ENCODE measurements around the gene ARHGEF2.
A peak's percentile ranks its signal among the peaks of the same experiment; 100 is the strongest.
"Not testable (repeated sequence)": the region's sequence is repeated elsewhere in the genome, so short reads cannot be mapped to it uniquely, and the experiment has no call there.

Gene ARHGEF2

DNA sequence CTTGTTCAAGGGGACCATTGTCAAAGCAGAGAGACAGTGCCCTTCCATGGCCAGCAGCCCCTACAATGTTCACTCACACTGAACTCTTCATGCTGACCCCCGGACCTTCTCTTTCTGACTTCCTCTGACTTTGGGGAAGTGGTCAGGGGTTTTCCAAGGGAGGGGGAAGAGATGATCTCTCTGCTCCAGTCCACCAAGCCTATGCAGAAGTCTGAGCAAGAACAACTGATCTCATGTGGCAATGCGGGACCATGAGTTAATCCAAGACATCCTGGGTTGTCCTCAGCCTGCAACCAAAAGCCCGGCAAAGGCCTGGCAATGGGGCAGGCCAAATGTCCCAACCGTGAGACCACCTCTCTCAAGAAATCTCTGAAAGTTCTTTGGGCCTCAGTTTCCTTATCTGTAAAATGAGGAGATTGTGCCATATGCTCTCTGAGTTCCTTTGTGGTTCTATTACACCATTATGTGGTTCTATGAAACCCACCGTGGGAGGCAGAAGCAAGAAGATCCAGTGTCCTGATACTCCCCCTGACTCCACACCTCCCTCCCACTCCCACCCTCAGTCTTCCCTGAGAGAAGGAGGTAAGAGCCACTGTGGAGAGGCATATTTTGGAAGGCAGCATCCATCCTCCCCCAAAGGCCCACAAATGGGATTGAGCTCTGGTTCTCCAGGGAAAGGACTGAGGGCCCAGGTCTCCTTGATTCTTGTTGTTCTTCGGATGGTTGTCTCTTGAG, 11.8 kb upstream of the ARHGEF2 start:
- DNase-seq, result no peak

DNA sequence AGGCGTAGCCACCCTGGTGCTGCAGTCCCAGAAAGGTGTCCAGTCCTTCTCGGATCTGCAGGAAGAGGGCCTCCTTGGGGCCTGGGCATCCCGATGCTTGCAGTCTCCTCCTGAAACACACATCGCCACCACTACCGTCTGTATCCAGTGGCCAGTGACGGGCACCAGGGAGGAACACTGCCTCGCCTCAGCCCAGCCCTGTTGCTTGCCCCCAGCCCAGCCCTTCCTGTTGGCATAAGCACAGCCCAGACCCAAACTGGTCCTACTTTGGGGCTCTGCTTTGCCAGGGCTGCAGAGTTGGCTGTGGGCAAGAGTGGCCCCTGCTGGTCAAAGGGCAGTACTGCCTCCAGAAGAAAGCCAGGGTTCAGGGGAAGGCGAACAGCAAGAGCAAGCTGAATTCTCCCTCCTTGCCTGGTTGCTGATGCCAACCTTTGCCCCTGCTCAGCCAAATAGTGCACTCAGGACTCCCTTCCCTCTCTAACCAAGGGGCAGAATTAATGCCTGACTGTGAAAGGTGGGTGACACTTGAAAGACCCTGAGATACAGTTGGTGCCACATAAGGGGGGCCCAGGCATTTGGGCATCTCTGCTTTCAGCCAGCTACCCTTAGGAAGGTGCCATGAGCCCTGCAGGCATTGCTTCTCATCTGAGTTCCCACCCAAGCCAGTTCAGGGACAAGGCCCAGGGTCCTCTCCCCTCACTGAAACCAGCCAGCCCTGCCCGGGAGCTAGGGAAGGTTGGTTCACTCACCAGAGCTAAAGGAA, 11.1 kb upstream of the ARHGEF2 start:
- no peak for DNase-seq

GRCh38 chr1:155984903-155985645, 6.7 kb upstream of the ARHGEF2 start:
- not testable (repeated sequence) for DNase-seq

DNA sequence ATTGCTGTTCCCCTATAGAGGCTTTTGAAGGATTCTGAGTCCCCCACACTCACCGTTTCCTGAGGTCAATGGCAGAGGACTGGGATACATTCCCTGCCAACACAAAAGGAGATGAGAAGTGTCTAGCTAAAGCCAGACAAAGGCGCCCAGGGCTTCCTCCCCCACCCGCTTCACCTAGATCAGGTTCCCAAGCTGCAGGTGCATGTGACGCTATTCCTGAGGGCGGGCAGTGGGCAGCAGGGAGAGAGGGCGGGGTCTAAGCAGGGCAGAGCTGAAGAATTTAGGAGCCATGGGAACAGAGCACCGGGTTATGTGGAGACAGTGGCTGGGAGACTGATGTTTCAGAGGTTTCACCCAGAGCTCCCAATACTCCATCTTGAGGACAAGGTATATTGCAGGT, 6.0 kb upstream of the ARHGEF2 start:
- no peak for DNase-seq

DNA sequence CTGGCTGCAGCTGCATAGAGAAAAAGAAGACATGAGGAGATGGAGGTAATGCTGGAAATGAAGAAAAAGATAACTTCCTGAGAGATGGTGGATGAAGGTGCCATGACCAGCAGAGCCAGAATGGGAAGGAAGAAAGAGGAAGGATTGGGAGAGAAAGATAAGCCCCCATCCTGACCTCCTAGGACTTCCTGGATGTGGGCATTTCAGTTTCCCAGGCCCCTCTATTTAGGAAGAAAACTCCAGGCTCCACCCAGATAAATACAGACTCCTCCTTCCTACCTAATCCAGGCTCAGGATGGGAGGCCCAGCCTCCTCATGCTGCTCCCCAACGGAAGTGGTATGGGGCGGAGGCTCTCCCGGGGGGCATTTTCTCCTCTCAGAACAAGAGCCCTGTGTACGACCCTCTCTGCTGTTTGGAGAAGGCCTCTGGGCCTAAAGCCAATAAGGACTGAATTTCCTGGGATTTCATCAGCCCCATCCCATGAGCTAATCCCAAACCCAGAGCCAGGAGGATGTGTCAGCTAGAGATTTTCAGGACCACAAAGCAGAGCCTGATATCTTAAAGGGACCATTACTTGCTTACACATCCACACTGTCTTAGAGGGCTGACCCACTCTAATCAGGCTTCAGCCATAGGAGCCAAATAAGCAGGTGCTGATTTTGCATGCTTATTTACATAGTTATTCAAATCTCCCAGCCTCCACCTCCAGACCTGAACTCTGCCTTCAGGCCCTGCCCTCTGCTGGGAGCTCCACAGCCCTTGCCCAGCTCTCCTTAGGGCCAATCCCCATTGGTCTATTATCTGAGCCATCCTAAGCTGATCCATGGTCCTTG, 5.1 kb upstream of the ARHGEF2 start:
- DNase-seq, result no peak

GRCh38 chr1:155982106-155982505, 3.8 kb upstream of the ARHGEF2 start:
- no peak for DNase-seq

GRCh38 chr1:155981266-155982088, 3.1 kb upstream of the ARHGEF2 start:
- DNase-seq, result no peak

- DNase-seq, result no peak
Observed at GRCh38 chr1:155979597-155980343, 1.4 kb upstream of the ARHGEF2 start.

GRCh38 chr1:155978973-155979429, 654 bp upstream of the ARHGEF2 start:
- DNase-seq, result no peak

DNA sequence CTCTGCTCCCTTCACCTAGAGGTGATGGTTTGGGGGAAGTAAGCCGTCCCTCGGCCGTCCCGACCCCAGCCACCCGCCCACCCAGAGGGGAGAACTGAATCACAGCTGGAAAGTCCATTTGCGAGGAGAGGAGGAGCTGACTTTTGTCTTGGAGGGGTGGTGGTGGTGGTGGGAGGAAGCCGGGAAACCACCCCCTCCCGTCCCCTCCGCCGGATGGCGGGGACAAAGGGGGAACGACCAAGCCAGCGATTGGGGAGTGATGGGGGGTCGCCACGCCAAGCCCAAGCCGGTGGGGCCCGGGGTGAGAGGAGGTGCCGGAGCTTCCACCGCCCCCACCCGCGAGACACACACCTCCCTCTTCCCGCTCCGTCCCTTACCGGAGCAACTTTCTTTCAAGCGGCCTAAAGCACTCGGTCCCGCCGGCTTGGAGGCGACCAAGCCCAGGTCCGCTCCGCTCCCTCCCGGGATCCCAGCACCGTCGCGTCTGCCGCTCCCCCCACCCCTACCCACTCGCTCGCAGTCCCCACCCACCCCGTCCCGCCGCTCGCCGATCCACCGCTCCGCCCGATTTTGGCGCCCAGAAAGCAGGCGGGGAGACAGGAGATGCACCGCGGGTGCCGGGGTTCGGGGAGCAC, 540 bp downstream of the ARHGEF2 start:
- DNase-seq, result peak; percentile 50

- DNase-seq, result no peak
Observed at GRCh38 chr1:155976913-155977689, 1.2 kb downstream of the ARHGEF2 start.

DNA sequence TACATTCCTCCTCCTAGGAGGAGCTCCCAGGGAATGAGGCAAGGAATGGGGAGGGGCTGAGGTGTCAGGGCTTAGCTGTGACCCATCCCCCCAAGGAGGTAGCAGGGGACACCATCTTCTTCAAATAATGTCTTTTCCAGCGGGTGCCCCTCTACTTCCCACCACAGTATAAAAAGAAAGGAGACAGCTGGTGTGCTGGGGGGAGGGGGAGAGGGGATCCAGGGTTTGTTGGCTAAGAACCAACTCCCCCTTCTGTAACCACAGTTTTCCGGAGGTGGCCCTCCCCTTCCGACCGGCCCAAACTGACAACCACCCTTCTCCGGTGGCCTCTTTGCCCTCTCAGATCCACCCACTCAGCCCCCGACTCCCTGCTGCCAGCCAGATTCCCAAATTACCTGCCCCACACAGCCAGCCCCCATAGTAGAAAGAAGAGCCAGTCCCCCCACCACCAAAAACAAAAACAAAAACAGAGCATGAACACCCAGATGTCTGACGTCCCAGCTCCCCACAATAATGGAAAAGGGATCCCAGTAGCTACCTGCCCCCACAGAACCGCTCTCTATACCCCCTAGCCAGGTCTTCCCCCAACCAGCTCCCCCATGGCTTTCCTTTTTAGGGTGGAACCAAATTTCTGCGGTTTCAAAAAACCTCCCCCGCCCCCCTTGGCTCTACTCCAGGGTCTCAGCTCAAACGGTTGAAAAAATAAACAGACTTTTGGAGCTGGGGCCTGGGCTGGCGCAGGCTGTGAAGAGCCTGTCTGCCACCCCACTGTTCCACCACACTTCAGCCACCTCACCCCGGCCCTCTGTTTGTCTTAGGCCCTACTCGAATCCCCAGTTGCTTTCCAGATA, 2.1 kb downstream of the ARHGEF2 start:
- DNase-seq, result peak; percentile 23

GRCh38 chr1:155975375-155976061, 2.8 kb downstream of the ARHGEF2 start:
- no peak for DNase-seq

- DNase-seq, result no peak
Observed at GRCh38 chr1:155974208-155975115, 3.9 kb downstream of the ARHGEF2 start.

DNA sequence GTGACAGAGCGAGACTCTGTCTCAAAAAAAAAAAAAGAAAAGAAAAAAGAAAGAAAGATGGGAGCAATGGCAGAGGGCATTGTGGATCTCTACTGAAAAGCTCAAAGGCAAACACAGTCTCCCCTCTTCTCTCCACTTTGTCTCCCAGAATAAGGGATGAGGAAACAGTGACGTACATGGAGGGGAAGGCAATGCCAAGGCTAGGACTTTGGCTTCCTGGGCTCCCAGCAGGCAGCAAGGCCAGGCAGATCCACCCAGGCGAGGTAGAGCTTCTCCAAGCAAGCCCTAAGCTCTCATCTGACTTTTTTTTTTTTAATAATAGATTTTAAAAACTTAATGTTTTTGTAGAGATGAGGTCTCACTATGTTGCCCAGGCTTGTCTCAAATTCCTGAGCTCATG, 4.6 kb downstream of the ARHGEF2 start:
- DNase-seq, result no peak

DNA sequence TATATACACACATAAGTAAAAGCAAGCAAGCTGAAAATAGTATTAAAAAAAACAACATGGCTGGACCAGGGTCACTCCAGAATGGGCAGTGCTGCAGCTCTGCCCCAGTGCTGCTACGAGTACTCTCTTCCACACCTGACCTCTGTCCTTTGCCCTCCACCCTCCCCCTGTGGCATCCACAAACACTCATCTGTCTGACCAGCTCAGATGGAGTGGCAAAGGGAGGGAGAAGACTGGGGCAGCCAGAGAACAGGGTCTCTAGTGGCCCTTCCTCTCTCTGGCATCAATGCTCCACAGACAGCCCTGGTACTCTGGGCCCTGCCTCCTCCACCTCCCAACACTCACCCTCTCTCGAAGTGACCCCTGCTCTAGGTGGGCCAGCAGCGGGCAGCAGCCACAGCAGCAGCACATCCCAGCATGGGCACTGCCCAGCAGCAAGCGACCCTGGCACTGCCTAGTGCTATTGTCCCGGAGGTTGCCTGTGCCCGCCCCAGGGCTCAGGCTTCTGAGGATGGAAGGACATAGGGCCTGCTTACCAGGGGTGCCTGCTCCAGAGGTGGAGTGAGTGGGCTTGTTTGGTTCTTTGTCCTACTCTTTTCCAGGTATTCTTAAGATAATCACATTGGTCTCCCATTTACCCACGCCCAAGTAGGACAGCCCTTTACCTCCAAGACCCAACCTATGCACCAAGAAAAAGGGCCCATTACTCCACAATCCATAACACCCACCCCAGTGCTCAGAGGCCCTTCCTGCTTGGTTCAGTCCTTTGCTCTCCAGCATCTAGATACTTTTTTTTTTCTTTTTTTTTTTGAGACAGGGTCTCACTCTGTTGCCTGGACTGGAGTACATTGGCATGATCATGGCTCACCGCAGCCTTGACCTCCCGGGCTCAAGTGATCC, 6.2 kb downstream of the ARHGEF2 start:
- no peak for DNase-seq

All from activated gamma-delta T cell (primary cell).